Measurements from ENCODE around the gene ENOX2.

- TF ChIP-seq CTCF (IDR thresholded peaks at IDR 0.05) (no peak), POLR2A (IDR thresholded peaks at IDR 0.05) (no peak), POLR2AphosphoS5 (IDR thresholded peaks at IDR 0.05) (no peak)
Observed at GRCh38 chrX:130771648-130772047, 131.4 kb downstream of the ENOX2 start.
